ENCODE measurements around the gene TAS2R1. TPM values are rescaled to one million over a fixed set of nuclear protein-coding genes. Genes with fewer than 3 reads are reported as not detected.

TAS2R1 gene
- total and polyA plus RNA-seq, 10 of the 15 experiments (the other 5 are each of a cell fraction or from before 2014, with no cell fraction given): not detected

DNA sequence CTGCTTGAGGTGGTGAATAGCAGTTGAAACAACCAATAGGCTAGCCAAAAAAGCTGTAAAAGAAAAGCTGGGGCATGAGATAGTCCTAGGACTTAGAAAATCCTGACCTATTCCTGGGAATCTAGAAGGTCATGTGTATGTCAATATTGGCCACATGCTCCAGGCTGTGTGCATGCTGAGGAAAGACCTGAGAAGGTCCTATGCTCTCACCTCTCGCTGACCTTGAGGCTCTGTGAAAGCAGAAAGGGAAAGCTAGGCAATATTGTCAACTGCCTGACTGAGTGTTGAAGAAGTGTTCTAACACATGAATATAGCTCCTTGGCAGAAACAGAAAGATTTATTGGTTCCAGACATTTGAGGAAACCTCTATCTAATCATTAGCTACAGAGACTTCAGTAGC lies 19.8 kb downstream of the TAS2R1 start:
- no TSS peak for BruUV-seq (replicated peaks)
- SMC1A ChIA-PET (ENCODE audit: uncharacterized antibody, unreplicated experiment): no interaction called here
- Histone ChIP-seq H4K20me1 (ENCODE audit: control insufficient read depth, insufficient read depth) (no peaks in the 10 kb centered on the region), H3K9ac (ENCODE audit: control insufficient read depth, insufficient read depth, low read length) (no peak overlapping the region), H3K36me3 (ENCODE audit: control insufficient read depth in 2 of 2, insufficient read depth in 2 of 2, low read length in 1 of 2) (no peaks in the 10 kb centered on the region), H3K4me2 (ENCODE audit: control insufficient read depth, insufficient read depth) (no peak overlapping the region), H3K27ac (ENCODE audit: control insufficient read depth, insufficient read depth) (no peak overlapping the region), H3K27me3 (replicated peaks in 1 of 2; ENCODE audit: control insufficient read depth in 2 of 2, insufficient read depth in 2 of 2, low read length in 1 of 2) (no peaks in the 10 kb centered on the region; a peak in 1 of 4 replicates), H3K79me2 (ENCODE audit: control insufficient read depth, insufficient read depth, low read length) (no peaks in the 10 kb centered on the region), H2AFZ (ENCODE audit: control insufficient read depth, low read depth, low read length) (no peak overlapping the region), H3K4me1 (ENCODE audit: control insufficient read depth, insufficient read depth, low read length) (no peaks in the 10 kb centered on the region), H3K4me3 (no peak overlapping the region), H3K9me3 (replicated peaks; ENCODE audit: control insufficient read depth, insufficient read depth, low read length) (no peaks in the 10 kb centered on the region)
- no peak for ATAC-seq
- CTCF ChIA-PET: no interaction called here
- intact Hi-C loops (cut with micrococcal nuclease; ENCODE audit: unreplicated experiment): no loop called here
- WGBS (ENCODE audit: insufficient coverage, insufficient replicate concordance, low lambda C conversion rate, missing lambda C conversion rate): 25% methylated on average over 1 of the region's 1 CpG
- POLR2A ChIA-PET: no interaction called here
- no peak for FAIRE-seq
- in situ Hi-C loops (cut with MboI): no loop called here
- TF ChIP-seq EP300 (IDR thresholded peaks at IDR 0.05; ENCODE audit: borderline replicate concordance in 1 of 2, control insufficient read depth in 1 of 2, low read depth in 2 of 2, low read length in 2 of 2) (no peak), ZNF274 (IDR thresholded peaks at IDR 0.05; ENCODE audit: insufficient read depth, insufficient read length) (no peak), JUND (IDR thresholded peaks at IDR 0.05; ENCODE audit: low read depth, low read length) (no peak), MYB (IDR thresholded peaks at IDR 0.05; ENCODE audit: borderline replicate concordance, low read depth, low read length) (no peak), FOXK2 (IDR thresholded peaks at IDR 0.05) (no peak), SREBF1 (IDR thresholded peaks at IDR 0.05; ENCODE audit: low read length) (no peak), BHLHE40 (IDR thresholded peaks at IDR 0.05; ENCODE audit: borderline replicate concordance in 1 of 2, low read depth in 2 of 2, low read length in 1 of 2) (no peak), HCFC1 (IDR thresholded peaks at IDR 0.05; ENCODE audit: low read length) (no peak), HSF1 (IDR thresholded peaks at IDR 0.05; ENCODE audit: low read depth, low read length) (no peak), NFXL1 (IDR thresholded peaks at IDR 0.05; ENCODE audit: borderline replicate concordance) (no peak), CHD4 (IDR thresholded peaks at IDR 0.05) (no peak)
- DNase-seq (ENCODE audit: low read depth, low spot score): no peak
- RAD21 ChIA-PET (ENCODE audit: unreplicated experiment): no interaction called here
